EL (cell line): ENCODE data around the gene NEXMIF.
"Not testable (repeated sequence)": the region's sequence is repeated elsewhere in the genome, so short reads cannot be mapped to it uniquely, and the experiment has no call there.

Source experiments
- DNase-seq: peaks from one replicate; pipeline ENCODE4 v3.0.0-alpha.2; 2016

The NEXMIF gene

GRCh38 chrX:74788545-74789086, 136.6 kb downstream of the NEXMIF start:
- no peak for DNase-seq

DNA sequence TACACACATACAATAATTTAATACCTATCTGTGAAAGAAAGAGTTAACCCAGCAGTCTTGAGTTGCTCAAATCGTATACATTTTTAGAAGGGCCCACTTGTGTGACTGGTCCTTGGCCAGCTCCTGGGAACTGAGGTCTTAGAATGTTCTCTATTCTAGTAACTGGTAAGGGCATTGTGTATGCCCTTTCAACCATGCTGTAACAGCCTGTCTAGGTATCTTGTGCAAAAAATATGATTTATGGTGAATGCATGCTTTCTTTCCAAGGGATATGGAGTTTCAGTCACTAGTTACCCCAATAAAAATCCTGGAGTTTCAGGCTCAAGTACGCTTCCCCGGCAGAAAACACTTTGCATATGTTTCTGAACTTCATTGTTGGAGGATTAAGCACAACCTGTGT, 140.6 kb downstream of the NEXMIF start:
- no peak for DNase-seq

DNA sequence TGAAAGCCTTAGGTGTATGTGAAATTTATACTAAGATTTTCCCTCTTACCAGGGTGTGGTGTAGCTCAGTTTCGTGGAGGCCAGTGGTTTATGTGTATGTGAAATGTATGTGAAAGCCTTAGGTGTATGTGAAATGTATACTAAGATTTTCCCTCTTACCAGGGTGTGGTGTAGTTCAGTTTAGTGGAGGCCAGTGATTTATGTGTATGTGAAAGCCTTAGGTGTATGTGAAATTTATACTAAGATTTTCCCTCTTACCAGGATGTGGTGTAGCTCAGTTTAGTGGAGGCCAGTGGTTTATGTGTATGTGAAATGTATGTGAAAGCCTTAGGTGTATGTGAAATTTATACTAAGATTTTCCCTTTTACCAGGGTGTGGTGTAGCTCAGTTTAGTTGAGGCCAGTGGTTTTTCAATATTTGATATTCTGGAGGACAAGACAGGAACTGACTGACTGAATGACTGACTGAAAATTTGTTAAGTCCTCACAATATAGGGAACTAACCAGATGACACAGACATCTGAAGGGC, 143.7 kb downstream of the NEXMIF start:
- DNase-seq = no peak

- no peak for DNase-seq
Measured at GRCh38 chrX:74779175-74779574, 146.1 kb downstream of the NEXMIF start.

DNA sequence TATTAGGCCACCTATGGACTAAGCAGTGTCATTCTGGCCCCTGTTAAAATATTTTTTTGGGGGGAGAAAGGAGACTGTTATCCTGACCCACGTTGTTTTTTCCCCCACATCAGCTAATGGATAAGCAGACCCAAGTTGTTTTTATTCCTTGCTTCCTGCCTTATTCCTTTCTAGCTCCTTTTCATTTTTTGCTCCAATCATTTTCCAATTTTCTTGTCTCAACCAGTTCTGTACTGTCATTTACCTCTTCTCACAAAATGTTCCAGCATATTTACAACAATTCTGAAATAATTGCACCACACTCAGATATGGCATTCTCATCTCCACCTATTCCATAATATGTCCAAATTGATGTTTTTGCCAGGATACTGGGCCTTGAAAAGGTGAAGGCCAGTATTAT, 150.3 kb downstream of the NEXMIF start:
- DNase-seq = no peak

DNA sequence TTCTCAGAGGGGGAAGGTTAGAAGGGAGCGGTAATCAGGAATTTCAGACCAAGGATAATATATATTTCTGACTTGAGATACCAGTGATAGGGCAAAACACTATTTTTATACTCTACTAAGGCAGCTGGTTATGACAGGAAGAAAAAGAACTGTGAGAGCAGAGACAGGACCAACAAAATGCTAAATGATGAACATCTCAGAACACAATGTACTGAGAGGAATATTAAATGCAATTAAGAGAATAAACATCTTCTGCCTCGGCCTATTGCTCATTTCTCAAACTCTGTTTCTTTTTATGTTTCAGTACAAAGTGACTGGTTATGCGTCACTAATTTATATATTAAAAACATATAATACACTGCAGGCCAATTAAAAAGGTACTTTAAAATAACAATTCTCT, 188.8 kb downstream of the NEXMIF start:
- DNase-seq = no peak

DNA sequence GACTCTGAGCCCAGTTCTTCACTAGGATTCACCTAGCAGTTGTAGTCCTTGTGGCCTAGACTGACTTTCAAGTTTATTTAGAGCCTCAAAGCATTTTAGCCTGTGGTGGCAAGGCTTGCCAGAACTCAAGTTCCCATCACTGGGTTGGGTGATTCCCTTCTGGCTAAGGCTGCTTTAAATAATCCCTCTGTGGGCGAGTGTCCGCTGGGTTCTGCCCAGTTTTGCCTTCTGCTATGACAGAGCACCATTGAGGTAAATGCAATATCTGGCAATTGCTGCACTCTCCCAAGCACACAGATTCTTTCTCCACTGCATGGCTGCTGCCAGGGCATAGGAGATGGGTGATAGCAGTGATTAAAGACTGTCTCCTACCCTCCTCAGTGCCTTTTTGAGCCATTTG, 220.0 kb downstream of the NEXMIF start:
- no peak for DNase-seq

DNA sequence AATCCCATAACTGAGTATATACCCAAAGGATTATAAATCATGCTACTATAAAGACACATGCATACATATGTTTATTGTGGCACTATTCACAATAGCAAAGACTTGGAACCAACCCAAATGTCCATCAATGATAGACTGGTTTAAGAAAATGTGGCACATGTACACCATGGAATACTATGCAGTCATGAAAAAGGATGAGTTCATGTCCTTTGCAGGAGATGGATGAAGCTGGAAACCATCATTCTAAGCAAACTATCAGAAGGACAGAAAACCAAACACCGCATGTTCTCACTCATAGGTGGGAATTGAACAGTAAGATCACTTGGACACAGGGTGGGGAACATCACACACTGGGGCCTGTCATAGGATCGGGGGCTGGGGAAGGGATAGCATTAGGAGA, 223.9 kb downstream of the NEXMIF start:
- DNase-seq = not testable (repeated sequence)

DNA sequence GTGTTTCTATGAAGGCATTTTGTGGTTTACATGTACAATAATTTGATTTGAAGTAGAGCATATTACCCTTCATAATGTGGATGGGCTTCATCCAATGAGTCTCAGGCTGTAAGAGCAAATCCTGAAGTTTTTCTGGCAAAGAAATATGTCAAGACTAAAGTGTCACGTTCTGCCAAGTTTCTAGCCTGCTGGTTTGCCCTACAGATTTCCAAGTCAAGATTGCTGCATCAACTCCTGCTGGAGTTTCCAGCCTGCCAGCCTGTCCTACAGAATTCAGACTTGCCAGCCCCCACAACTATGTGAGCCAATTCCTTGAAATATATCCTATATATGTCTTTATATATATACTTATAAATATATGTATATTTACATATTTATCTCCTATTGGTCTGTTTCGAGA, 240.8 kb downstream of the NEXMIF start:
- no peak for DNase-seq
